GM11168 (cell line): ENCODE data around the gene FAM107B.
"Not testable (repeated sequence)": the region's sequence is repeated elsewhere in the genome, so short reads cannot be mapped to it uniquely, and the experiment has no call there.

Source experiments
- in situ Hi-C: fragments of 300-500 bp; cut with MboI; formaldehyde crosslinking; loops from one replicate; pipeline ENCODE4 v1.12.0; 2022; ENCODE audit warnings: low sequenced_read_pairs; ENCODE audit not compliant: unreplicated experiment

FAM107B gene

GRCh38 chr10:14648005-14648765 lies 126.5 kb downstream of the FAM107B start:
- in situ Hi-C loops, result no loop called here

GRCh38 chr10:14645239-14645960 lies 129.3 kb downstream of the FAM107B start:
- in situ Hi-C loops, result no loop called here

- in situ Hi-C loops, result no loop called here
Observed at GRCh38 chr10:14639637-14640036, 135.1 kb downstream of the FAM107B start.

DNA sequence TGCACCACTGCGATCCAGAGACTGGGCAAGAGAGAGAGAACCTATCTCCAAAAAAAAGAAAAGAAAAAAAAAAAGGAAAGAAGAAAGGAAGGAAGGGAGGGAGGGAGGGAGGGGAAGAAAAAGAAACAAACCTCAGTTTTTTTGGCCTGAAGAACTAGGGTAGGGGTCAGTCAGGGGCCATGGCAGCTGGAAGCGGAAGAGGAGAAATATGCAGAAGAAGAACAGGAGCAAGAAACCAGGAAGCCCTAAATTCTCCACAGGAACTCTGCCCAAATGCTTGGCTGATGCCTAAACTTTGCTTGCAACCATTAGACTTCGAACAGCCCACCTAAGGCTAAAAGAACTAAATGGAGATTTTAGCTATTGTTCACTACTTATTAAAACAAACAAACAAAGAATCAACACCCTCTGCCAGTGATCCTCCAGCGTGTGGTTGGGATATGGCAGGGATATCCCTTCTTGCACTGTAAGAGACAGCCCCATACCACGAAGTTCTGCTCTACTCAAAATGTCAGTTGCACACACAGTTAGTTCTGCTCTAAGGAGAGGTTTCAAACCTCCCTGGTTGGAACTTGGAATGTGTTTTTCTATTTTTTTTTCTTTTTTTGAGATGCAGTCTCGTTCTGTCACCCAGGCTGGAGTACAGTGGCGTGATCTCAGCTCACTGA lies 139.5 kb downstream of the FAM107B start:
- in situ Hi-C loops, result no loop called here

GRCh38 chr10:14634572-14634971 lies 140.1 kb downstream of the FAM107B start:
- in situ Hi-C loops, result not testable (repeated sequence)

DNA sequence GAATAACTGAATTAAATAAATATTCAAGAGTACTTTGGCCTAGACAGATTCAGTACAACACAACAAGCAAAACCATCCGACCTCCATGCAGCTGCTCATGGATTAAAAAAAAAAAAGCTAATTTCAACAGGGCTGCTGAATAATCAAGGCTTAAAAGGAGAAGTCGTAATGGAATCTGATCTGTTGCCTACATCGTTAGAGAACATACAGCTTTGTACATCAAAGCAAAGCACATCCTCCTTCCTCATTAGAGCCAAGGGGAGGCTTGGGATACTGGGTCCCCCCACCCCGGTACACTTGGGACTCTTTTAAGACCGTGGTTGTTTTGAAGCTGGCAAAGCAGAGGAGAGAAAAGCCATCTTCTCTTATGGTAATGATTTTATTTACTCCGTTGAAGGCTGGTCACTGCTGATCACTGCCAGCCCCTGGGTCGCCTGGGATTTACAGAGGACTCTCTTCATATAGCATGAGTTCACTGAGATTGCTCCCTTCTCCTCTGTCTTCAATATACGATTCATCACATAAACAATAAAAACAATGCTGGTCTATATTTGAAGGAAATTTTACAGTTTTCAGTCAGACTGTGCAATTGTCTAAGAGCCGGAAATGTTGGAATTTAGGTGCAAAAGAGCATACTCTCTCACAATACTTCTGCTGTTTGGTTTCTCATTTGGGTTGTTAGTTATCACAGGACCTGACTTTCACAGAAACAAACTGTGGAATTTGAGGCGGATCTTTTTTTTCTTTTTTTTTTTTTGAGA lies 148.8 kb downstream of the FAM107B start:
- in situ Hi-C loops, result no loop called here

- in situ Hi-C loops, result no loop called here
Observed at GRCh38 chr10:14625192-14625631, 149.5 kb downstream of the FAM107B start.

DNA sequence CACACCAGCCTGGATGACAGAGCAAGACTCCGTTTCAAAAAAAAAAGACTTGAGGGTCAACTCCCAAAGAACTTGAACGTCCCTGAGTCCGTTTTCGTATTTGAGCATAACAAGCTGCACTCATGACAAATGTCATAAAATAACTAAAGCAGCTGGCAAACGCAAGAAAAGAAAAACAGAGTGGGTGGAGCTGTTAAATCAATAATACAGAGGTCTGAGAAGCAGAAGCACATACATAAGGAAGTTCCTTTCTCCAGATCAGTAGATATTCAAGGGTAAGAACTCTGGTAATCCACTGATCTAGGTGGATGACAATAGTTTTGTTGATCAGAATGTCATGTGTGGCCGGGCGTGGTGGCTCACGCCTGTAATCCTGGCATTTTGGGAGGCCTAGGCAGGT lies 150.1 kb downstream of the FAM107B start:
- in situ Hi-C loops, result no loop called here

GRCh38 chr10:14623931-14624330 lies 150.8 kb downstream of the FAM107B start:
- in situ Hi-C loops, result no loop called here

DNA sequence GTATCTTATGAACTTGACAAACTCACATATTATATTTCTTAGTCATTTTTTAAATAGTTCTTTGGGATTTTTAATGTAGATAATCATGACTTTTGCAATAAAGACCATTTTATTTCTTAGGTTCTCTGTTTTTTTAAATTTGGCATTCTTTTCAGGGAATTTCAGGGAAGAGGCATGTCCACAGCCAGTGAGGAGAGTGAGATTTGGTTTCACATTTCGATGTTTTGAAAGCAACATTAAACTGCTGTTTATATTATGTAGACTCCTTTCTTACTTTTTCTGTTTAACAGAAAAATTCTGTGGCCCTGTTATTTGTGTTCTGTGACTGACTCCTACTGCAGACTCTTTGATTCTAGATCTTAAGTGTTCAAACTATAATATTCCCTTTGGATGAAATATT lies 153.7 kb downstream of the FAM107B start:
- in situ Hi-C loops, result no loop called here

- in situ Hi-C loops, result no loop called here
Observed at GRCh38 chr10:14618674-14619073, 156.0 kb downstream of the FAM107B start.

GRCh38 chr10:14617852-14618251 lies 156.8 kb downstream of the FAM107B start:
- in situ Hi-C loops, result no loop called here

DNA sequence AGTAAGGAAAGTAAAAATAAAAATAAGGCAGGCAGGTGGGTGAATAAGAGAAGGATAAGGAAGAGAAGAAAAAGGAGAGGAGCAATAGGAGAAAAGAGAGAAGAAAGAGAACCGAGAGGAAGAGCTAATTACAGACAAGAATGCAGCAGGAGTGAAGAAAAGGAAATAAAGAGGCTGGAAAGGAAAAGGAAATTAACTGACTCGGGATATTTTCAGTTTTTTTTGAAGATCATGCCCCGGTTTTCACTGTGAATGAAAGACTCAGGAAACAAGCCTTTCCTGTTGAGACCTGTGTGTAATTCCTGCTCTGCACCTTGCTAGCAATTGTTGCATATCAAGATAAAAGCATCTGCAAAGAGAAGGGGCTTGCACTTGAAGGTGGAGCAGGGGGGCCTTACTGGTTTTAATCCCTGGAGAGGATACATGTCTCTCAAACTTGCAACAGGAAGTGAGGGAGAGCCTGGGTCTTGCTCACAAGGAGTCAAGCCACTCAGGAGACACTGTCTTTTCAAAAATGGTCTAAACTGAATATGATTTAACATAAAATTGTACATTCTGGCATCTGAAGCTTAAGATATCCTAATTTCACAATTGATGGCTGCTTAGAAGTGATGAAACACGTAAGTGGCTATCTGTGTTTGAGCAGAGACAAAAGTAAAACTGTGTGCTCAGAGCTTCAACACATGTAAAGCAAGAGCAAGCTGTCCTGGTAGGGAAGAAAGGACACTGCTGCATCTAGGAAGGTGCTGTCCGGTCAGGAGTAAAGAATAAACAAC lies 157.6 kb downstream of the FAM107B start:
- in situ Hi-C loops, result no loop called here

DNA sequence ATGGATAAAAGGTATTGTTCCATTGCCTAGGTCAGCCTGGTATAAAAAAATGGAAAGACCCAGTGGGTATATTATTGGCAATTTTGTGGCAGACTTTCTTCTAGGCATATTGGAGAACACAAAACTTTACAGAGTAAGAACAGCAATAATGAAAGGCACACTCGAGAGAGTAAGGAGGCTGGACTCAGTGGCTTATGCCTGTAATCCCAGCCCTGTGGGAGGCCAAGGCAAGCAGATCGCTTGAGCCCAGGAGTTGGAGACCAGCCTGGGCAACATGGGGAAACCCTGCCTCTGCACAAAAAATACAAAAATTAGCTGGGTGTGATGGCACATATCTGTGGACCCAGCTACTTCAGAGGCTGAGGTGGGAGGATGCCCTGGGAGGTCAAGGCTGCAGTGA lies 158.2 kb downstream of the FAM107B start:
- in situ Hi-C loops, result no loop called here

DNA sequence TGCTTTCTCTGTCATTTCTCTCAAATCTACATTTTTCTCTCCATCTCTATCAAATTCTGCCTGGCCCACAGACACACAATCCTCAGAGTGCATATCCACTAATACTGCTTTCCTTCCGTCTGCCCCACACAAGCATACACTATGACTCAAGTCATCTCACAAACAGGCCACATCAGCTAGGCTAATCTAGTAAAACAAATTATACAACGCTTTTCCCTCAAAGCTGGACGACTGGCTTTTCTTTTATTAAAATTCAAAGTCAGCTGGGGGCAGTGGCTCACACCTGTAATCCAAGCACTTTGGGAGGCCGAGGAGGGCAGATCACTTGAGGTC lies 161.1 kb downstream of the FAM107B start:
- in situ Hi-C loops, result no loop called here

- in situ Hi-C loops, result no loop called here
Observed at GRCh38 chr10:14612873-14613587, 161.7 kb downstream of the FAM107B start.

DNA sequence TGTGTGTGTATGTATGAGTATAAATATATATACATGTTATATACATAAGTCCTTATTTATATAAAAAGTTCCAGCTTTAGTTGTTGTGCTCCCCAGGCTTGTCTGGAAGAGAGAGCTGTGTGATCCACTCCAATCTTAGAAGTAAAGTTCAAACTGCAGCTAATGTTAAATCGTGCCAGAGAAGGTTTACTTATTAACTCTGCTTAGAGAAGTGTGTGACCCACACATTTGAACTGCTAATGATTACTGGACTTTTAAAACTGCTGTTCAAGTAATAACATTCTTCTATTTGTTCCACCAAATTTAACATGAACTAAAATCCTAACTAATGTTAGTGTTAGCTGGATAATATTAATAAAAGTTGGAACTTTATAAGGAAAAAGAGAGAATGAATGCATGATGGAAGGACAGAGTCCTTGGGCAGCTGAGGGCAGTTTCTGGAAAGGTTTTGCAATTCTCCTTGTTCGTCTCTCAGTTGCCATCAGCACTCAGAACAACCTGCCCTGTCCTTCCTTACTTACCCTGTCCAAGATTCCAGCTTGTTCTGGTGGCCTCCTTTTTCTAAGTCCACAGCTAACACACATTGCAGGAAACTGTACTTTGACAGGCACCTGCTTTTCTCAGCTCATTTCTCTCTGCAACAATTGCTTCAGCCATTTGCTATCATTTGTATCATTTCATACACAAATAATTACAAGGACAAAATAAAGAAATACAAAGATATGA lies 162.6 kb downstream of the FAM107B start:
- in situ Hi-C loops, result no loop called here

- in situ Hi-C loops, result no loop called here
Observed at GRCh38 chr10:14609178-14609577, 165.5 kb downstream of the FAM107B start.
